Adipocyte (in vitro differentiated cells): ENCODE data around the gene CYP2D6.
"Not testable (repeated sequence)": the region's sequence is repeated elsewhere in the genome, so short reads cannot be mapped to it uniquely, and the experiment has no call there.

Experiments
- DNase-seq: peaks from one replicate; pipeline ENCODE4 v3.0.0-alpha.2; 2015; ENCODE audit warnings: low read depth
- H3K27me3 ChIP-seq: replicated peaks from 2 replicates; pipeline ENCODE4 v1.7.0; 2013; ENCODE audit warnings: mild to moderate bottlenecking, low read length, moderate library complexity; ENCODE audit not compliant: control insufficient read depth, insufficient read depth
- H3K36me3 ChIP-seq: 2 replicates; pipeline ENCODE4 v1.7.0; 2013; ENCODE audit warnings: low read length, mild to moderate bottlenecking, moderate library complexity; ENCODE audit not compliant: control insufficient read depth, insufficient read depth, severe bottlenecking
- H3K4me1 ChIP-seq: 2 replicates; pipeline ENCODE4 v1.7.0; 2013; ENCODE audit warnings: mild to moderate bottlenecking, low read length, moderate library complexity; ENCODE audit not compliant: control insufficient read depth, insufficient read depth
- H3K4me3 ChIP-seq: 2 replicates; pipeline ENCODE4 v1.7.0; 2013; ENCODE audit warnings: mild to moderate bottlenecking, low read length, moderate library complexity
- H3K9ac ChIP-seq: 2 replicates; pipeline ENCODE4 v1.7.0; 2013; ENCODE audit warnings: mild to moderate bottlenecking, low read length, moderate library complexity
- H3K9me3 ChIP-seq: 2 replicates; pipeline ENCODE4 v1.7.0; 2013; ENCODE audit warnings: mild to moderate bottlenecking, low read length, moderate library complexity; ENCODE audit not compliant: control insufficient read depth

The CYP2D6 gene

DNA sequence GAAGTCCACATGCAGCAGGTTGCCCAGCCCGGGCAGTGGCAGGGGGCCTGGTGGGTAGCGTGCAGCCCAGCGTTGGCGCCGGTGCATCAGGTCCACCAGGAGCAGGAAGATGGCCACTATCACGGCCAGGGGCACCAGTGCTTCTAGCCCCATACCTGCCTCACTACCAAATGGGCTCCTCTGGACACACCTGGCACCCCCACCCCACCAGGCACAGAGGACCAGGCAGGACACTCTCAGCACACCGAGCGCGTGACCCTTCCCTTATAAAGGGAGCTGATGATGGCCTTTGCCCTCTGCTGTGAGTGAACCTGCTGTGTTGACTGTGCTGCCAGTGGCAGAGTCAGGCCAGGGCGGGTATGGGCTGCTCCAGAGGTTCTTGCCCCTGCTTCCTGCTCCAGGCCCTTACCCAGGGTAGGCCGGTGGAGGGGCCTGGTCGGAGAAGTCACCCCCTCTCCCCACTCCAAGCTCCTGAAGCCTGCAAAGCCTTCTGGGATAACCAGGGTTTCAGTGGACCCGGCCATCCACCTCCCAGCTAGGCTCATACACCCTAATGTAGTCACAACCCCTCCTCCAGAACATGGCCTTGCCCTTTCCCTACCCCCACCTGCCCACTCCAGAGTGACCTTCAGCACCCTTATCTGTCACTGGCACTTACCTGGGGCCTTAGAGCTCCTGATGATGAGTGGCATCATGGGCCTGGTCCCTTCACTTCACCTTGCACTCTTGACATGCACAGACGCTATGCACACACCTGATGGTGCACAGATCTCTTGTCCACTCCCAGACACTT, at the start of gene CYP2D6:
Gene CYP2D6 (minus strand): TSS at position 172 of the 793 bp plus-strand sequence. CDS start 19 bp downstream, at position 153.
- not testable (repeated sequence) for H3K4me3 ChIP-seq, H3K27me3 ChIP-seq, H3K36me3 ChIP-seq, H3K9ac ChIP-seq, H3K9me3 ChIP-seq, H3K4me1 ChIP-seq, DNase-seq

DNA sequence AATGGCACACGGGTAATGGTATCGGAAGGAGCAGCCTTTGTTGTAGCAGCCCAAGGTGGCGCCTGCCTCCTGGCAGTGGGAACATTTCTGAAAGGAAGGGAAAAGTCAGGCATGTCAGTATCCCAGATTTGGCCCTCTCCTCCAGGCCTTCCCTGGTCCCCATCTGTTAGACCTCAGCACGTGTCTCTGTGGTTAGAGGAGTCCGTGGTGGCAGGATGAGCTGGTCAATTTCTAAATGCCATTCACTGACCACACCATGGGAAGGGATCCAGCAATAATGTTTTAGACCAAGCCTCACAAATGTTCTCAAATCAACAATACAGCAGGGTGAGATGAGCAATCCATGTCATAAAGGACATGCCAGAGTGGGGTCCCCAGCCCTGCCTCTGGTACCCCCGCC, 49.0 kb upstream of the CYP2D6 start:
- Histone ChIP-seq H3K36me3 (peaks cover 9% of the 10 kb centered on the region), H3K27me3 (no peaks in the 10 kb centered on the region), H3K9me3 (no peaks in the 10 kb centered on the region), H3K9ac (no peak overlapping the region), H3K4me3 (no peak overlapping the region), H3K4me1 (peaks cover 20% of the 10 kb centered on the region)
- peak; percentile 84 for DNase-seq

DNA sequence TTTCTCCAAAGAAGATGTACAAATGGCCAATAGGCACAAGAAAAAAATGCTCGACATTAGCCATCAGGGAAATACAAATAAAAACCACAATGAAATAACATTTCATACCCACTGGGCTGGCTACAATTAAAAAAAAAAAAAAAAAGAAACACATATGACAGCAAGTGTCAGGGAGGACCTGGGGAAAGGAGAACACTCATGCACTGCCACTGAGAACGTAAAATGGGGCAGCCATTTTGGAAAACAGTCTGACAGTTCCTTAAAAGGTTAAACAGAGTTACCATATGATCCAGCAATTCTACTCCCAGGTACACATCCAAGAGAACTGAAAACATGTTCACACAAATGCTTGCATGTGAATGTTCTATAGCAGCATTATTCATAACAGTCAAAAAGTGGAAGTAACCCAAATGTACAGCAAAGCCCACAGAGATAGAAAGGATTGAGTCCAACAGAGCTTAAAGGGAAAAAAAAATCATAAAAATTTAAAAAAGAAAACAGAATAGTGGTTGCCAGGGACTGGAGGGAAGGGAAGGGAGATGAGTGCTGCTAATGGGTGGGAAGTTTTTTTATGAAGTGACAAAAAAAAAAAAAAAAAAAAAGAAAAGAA, 48.4 kb upstream of the CYP2D6 start:
- Histone ChIP-seq H3K27me3 (no peaks in the 10 kb centered on the region), H3K4me1 (peaks cover 23% of the 10 kb centered on the region), H3K4me3 (no peak overlapping the region), H3K36me3 (peaks cover 9% of the 10 kb centered on the region), H3K9ac (no peak overlapping the region), H3K9me3 (no peaks in the 10 kb centered on the region)
- DNase-seq = no peak

DNA sequence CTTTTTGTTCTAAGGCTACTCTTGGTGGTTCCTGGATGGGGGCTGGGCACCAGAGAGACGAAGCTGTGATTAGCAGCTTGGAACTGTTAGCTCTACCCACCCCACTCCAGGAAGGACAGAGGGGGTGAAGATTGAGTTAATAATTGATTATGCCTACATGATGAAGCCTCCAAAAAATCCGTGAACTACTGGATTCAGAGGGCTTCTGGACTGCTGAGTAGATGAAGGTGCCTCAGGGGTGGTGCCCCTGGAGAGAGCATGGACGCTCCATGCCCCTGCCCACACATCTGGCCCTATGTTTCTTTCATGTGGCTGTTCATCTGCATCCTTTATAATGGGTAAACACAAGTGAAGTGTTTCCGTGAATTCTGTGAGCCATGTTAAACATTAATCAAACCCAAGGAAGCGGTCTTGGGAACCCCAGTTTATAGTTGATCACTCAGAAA, 47.3 kb upstream of the CYP2D6 start:
- DNase-seq = no peak
- Histone ChIP-seq H3K36me3 (peaks cover 9% of the 10 kb centered on the region), H3K9ac (no peak overlapping the region)

DNA sequence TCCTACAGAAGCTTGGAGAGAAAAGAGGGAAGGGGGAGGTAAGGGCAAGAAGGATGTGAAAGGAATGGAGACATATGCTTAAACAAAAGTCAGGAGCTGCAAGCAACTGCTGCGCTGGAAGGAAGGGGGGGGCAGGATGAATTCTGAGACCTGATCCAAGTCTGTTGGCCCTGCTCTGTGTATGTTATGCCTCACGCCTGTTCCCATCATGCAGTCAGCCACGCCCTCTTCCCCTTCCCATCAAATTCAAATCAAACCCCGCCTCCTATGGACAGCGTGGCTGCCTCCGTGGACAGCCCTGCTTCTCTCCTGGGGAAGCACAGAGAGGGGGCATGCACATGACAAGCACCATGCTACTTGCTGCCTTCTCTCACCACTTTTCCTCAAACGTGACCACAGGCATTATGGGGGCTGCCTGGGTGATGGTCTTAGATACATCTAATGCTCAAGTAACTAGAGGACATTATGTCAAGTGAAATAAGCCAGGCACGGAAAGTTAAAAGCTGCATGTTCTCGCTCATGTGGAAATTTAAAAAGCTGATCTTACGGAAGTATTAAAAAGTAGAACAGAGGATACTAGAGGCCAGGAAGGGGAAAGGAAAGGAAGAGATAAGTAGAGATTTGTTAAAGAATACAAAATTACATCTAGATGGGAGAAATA, 45.8 kb upstream of the CYP2D6 start:
- DNase-seq = no peak
- H3K36me3 ChIP-seq = peaks cover 9% of the 10 kb centered on the region

More for the DNA sequence above, 47.3 kb upstream of the CYP2D6 start:
- no peaks in the 10 kb centered on the region for H3K27me3 ChIP-seq
- H3K4me1 ChIP-seq = peaks cover 34% of the 10 kb centered on the region
- H3K4me3 ChIP-seq = no peak overlapping the region
- no peaks in the 10 kb centered on the region for H3K9me3 ChIP-seq

DNA sequence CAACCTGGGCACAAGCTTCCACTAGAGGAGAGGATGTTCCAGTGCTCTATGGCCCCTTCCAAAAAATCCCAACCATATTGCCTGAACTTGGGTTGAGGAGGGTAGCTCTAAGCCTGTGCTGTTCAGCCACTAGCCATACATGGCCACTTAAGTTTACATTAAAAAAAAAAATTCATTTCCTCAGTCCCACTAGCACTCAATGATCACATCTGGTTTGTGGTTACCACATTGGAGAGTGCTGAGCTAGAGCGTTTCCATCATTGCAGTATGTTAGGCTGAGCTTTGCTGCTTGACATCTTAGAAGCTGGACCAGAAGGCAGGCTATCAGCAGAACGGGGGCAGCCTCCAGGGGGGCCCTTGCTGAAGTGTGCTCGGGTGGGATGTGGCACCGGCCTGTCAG, 43.5 kb upstream of the CYP2D6 start:
- Histone ChIP-seq H3K9ac (no peak overlapping the region), H3K27me3 (no peaks in the 10 kb centered on the region), H3K36me3 (peaks cover 13% of the 10 kb centered on the region), H3K9me3 (no peaks in the 10 kb centered on the region), H3K4me3 (no peak overlapping the region), H3K4me1 (peaks cover 28% of the 10 kb centered on the region)
- DNase-seq = no peak

More for the DNA sequence above, 45.8 kb upstream of the CYP2D6 start:
- peaks cover 46% of the 10 kb centered on the region for H3K4me1 ChIP-seq
- no peak overlapping the region for H3K4me3 ChIP-seq
- no peaks in the 10 kb centered on the region for H3K9me3 ChIP-seq
- H3K27me3 ChIP-seq = no peaks in the 10 kb centered on the region
- H3K9ac ChIP-seq = no peak overlapping the region

DNA sequence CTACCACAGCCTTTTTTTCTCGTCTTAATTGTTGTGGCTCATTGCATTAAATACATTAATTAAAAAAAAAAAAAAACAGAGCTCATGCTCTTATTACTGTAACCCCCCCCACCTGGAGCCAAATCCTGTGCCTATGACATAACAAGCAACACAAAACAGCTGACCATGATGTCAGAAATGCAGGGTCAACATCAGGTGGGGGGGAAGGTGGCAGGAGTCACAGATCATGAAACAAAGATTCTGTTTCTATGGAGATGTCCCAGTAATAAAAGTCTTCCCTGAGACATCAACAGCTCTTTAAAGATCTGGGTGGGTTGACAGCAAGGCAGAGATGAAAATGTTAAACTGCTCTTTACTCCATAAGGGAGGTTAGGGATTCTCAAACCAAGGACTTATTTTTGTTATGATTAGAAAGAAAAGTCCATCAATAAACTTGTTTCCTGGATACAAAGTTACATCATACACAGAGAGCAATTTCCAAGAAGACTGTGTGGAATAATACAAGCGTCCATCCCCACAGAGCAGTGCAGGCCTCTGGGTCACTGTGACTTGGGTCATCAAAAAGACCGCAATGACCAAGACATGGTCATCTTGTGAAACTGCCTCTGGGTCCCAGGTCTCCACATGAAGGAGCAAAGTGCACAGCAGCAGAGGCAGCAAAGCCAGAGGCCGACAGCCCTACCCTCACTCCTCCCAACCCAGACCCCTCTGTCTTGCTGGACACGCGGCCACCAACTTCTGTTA, 42.7 kb upstream of the CYP2D6 start:
- Histone ChIP-seq H3K9me3 (no peaks in the 10 kb centered on the region), H3K27me3 (no peaks in the 10 kb centered on the region), H3K4me3 (no peak overlapping the region), H3K9ac (no peak overlapping the region), H3K4me1 (peaks cover 26% of the 10 kb centered on the region), H3K36me3 (peaks cover 13% of the 10 kb centered on the region)
- no peak for DNase-seq

DNA sequence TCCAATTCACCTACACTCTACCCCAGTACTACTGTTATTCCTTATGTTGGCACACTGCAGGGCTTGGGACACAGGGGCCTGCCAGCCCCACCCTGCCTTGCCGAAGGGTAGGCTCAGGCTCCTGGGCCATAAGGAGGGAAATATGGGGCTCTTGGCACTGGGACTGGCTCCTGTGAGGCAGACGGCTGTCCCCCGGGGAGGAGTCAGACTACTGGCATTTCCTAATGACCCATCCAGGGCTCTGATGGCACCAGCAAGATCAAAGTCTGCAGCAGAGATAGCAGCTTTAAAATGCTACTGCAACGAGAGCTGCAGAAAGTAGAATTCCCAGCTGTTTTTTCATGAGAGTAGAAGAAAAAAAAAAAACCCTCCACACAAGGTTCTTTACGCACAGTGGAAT, 42.2 kb upstream of the CYP2D6 start:
- H3K4me1 ChIP-seq = peaks cover 26% of the 10 kb centered on the region
- H3K9ac ChIP-seq = no peak overlapping the region
- H3K9me3 ChIP-seq = no peaks in the 10 kb centered on the region
- no peaks in the 10 kb centered on the region for H3K27me3 ChIP-seq
- DNase-seq = no peak
- no peak overlapping the region for H3K4me3 ChIP-seq
- H3K36me3 ChIP-seq = peaks cover 8% of the 10 kb centered on the region

DNA sequence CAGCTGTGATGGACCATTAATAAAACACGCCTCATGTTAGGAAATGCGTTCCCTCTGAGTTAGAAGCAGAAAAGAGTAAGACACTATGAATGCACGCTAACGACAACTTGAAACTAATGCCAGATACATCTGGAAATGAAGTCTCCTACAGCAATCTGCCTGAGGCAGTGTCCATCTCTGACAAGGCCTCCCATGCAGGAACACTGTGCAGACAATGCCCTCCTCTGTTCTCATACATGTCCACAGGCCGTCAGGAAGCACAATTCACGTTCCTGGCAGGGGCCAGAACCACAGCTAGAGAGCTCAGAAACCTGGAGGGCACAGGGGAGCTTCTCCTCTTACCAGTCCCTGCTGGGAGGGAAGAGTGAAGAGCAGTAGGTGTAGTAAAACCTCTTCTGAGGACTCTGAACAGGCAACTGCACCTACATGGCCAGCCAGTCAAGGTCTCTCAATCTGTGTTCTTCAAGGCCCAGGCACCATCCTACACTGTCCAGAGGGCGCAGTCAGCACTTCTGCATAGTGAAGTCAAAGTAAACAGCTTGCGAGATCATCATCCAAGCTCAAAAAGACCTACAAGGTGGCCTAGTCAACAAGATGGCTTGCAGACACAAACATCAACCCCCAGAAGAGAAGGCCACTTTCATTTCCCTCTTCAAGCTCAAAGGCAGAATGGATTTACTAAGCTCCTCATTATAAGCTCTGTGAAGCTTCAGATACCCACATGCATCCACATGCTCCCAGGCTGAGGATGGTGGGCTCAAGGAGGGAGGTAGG, 41.5 kb upstream of the CYP2D6 start:
- peaks cover 26% of the 10 kb centered on the region for H3K4me1 ChIP-seq
- no peaks in the 10 kb centered on the region for H3K9me3 ChIP-seq
- no peak overlapping the region for H3K9ac ChIP-seq
- H3K27me3 ChIP-seq = no peaks in the 10 kb centered on the region
- H3K36me3 ChIP-seq = peaks cover 4% of the 10 kb centered on the region
- H3K4me3 ChIP-seq = no peak overlapping the region
- DNase-seq = no peak

DNA sequence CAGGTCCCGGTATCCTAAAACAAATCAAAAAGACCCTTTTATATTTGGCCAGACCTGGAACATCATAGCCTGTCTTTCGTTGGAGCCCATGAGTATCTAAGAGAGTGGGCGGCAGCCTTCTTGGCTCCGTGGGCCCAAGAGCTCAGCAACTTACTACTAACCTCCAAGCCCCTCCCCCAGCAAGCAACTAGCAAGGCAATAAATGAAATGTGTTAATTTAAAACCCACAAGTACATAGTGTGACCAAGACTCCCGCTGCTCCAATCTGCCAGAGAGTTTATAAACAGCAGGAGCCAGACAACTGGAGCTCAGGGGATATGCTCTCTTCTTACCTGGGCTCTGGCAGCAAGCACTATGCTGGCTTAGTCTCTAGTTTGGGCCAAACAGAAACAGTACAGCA, 40.8 kb upstream of the CYP2D6 start:
- Histone ChIP-seq H3K4me1 (peaks cover 26% of the 10 kb centered on the region), H3K9me3 (no peaks in the 10 kb centered on the region), H3K9ac (no peak overlapping the region), H3K36me3 (peaks cover 4% of the 10 kb centered on the region), H3K27me3 (no peaks in the 10 kb centered on the region), H3K4me3 (no peak overlapping the region)
- DNase-seq = no peak
